HG02642 (cell line): ENCODE measurements around the gene BCL6.

Experiments used
- ATAC-seq: cut with Tn5 transposase; IDR thresholded peaks from one replicate; pipeline ENCODE4 v1.9.1; 2021; ENCODE audit warnings: mild to moderate bottlenecking; ENCODE audit not compliant: unreplicated experiment, poor library complexity

The BCL6 gene

DNA sequence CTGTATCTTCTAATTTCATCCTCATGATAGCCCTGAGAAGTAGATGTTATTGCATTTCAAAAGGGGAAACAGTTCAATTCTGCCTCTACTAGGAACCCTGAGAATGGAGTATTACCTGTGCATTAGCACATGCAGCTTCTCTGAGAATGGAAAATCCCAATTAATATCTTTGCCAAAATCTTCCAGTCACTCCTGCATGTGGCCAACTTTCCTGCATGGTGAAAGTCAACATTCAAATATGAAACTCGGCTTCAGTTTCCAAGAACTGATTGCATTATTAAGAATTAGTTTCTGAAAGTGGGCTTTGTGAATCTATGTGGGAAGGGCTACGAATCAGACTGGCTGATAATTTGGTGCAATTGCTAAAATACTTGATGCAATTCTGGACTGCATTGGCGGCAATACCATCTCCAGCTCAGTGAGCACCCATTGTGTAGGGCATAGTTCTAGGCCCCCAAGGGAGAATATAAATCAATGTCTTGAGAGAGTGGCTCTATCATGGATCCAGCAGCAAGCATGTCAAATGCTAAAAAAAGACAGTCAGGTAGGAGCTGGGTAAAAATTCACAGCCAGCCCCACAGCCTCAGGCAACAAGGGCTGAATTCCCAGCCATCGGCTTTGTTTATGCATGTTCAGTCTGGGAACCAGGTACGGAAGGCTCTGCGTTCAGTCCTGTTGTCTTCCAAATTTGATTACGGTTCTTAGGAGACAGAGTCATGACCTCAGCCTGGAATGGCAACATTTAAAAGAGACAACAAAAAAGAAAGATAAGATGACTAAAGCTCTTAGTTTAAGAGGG lies 18.8 kb upstream of the BCL6 start:
- no peak for ATAC-seq

DNA sequence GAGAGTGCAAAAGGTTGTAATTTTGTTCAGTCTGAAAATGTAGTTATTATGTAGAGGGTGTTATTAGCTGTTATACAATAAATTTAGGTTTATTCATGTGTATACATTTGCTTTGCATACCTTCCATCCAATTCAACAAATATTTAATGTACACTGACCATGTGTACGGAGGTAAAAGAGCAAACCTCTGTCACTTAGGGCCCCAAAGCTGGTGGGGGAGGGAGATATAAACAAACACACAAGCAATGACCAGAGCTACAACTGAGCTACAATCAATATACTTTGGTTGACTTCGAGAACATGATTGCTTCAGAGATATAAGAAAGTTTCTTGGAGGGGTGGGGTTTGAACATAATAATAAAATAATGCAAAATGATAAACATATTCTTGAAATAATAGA lies 17.5 kb upstream of the BCL6 start:
- ATAC-seq, result no peak

DNA sequence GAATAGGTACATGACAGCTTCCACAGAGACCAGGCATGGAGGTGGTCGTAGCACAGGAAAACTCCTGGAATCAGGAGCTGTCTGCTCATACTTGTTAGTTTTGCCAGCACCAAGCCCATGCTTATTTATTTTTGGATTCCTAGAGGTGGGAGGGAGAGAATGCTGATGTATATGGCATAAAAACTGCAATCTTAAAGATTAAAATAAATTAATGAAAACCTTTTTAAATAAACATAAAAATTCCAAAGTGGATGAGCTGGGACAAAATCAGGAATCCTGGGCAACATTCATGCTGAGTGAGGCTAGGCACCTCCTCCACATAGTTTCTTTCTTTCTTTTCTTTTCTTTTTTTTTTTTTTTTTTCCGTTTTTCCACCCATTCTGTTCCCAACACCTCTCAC lies 14.3 kb upstream of the BCL6 start:
- no peak for ATAC-seq

DNA sequence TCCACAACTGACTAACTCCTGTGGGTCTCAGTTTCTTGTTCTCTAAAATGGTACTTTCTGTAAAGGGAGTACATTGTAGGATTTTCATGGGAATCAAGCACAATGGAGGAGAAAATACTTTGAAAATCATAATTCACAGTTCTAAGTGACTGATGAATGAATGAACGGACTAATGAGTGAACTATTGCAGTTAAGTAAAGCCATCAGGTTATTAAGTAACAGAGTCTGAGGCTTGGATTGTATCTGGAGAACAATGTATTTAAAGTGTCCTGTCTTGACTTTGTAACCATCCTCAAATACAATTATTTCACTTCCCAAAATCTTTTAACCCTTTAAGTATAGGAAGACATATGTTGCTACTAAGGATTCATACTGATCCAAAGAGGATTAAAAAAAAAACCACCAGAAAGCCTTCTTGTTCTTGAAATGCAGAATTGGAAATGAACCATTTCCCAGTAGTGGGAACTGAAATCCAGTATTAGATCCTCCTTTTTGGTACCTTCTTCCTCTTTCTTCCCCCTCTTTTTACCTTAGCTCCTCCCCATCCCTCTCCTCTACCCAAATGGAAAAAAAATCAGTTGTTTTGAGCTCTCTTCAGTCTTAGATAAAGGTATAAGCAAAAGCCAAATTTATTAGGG lies 13.2 kb upstream of the BCL6 start:
- ATAC-seq, result no peak

DNA sequence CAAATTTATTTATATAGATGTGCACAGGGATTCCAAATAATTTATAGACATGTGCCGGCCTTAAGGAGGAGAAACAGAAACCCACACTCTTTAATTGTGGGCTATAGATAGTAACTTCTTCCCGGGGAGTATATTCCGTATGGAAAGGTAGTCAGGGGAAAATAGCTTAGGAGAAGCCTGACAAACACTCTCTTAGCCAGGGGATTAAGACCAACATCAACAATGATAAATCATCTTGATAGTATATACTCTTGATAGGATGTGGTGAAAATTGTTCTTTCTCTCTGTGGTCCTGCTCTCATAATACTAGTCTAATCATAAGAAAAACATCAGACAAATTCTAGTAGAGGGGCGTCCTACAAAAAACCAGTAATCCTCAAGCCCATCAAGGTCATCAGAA lies 8.2 kb upstream of the BCL6 start:
- no peak for ATAC-seq

DNA sequence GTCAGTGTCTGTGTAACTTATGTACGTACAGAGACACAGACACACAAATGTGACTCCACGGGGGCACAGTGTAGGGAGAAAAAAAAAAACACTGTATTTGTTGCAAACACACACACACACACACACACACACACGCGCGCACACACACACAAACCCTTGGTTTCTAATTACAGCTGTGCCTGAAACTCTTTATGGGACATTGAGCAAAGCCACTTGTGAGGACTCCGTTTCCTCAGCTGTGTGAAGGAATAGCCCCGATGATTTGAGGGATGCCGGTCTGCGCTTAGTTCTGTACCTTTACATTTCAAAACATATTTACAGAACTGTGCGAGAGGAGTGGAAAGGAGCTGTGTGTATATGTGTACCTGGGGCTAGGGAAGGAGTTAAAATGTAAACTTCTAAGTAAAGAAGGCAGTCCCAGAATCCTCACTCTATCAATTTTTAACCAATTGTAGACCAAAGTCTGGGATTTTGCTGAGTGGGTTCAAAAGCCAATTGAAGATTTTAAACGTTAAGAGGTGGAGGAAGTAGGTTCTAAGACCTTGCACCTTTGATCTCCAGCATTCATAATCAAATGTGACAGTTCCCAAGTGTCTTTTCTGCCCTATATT lies 5.3 kb upstream of the BCL6 start:
- no peak for ATAC-seq

DNA sequence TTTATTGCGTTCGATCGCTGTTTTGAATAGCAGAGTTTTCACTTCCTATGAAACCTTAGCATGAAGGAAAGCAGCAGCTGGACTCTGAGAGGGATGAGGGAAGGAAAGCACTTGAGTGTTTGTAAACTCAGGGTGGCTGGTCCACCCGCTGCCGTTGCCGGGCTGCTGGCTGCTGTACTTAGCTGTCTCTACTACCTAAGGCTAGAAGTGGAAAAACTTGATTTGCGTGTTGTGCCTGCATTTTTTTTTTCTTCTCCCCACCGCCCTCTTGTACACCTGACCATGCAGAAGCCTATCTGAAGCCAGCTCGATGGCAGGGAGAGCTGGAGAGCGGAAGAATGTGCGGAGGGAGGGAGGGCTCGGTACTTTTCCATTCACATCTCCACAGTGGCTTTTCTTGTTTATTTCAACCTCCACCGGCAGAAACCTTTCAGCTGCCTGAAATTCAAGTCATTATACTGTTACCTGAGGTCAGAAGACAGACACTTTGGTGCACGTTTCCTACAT lies 4.8 kb upstream of the BCL6 start:
- no peak for ATAC-seq

DNA sequence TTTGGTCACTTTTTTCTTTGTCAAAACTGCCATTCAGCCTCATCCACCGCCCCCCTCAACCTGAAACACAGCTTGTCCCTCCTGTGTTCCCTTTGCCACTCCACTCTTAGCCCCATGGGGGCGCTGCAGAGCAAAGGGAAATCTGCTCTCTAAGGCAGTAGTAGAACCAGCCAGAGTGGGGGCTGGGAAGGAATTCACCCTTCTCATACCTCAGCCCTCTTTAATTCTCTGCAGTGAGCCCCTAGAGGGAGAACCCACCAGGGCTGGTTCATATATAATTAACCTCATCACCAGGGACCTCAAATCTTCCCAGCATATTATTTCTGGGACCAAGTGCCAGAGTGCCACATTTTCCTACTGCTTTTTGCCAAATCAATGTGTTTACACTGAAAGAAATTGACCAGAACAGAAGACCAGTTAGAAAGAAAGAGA lies 2.8 kb upstream of the BCL6 start:
- no peak for ATAC-seq

DNA sequence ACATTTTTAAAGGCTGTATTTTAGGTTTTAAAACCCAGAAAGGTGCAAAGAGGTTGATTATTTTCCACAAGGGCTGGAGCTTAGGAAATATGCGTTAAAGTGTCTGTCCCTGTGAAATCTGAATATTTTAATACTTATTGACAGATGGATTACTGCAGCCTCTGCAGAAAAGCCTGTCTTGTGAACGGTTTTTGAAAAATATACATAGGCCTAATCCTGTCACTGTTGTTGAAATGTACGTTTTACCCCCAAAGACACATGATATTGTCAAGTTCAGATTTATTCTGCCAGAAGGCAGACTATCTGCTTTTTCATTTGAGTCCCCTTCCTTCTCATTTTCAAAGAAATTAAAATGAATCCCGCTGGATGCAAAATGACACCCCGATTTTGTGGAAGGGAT lies 2.2 kb upstream of the BCL6 start:
- no peak for ATAC-seq

DNA sequence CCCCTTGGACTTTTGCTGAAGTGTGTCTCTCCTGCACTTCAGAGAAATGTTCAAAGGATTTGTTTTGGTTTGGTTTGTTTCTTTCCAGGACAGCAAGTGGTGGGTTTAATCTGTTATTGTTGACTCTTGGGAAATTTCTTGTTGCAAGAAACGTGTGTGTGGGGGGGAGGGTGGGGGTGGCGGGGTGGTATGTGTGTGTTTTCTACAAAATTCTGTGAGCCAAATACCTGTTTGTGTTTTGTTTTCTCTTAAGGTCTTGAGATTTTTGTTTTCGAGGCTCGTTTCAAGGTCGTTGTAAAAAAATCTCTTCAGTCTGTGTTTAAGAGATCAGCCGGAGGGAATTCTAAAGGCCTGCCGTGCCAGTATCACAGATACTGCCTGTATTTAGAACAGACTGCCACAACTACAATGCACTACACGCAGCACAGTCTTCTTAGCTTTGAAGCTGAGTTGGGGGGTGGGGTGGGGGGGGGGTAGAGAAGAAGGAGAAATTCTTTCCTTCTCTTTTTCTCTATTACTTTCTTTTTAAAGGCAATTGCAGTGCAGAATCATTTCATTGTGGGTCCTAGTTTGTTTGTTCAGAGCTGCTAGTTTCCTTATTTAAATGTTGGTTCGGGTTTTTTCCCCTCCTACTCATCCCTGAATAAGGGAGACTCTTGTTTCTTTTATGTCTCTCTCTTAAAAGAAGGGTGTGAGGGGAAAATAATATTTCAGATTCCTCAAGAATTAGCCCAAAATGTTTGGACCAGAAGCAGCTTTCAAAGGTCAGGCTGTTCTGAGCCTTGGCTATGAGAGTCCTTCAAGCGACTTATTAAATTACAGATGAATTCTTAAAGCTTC lies 1.4 kb upstream of the BCL6 start:
- no peak for ATAC-seq

DNA sequence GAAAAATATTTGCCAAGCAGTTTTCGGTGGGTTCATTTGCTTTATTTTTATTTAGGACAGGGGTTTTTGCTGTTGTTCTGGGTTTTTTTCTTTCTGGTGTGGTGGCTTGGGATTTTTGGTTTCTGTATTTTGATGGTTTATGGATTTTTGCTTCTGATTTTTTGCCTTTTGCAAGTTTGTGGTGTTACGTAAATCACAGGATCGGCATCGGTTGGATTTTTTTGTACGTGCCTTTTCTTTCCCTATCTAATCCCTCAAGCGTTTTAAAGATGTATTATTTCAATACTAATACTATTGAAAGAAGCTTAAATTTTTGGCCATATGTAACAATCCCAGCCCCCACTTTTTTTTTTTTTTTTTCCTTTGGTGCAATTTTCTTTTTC lies 782 bp upstream of the BCL6 start:
- ATAC-seq, result no peak

DNA sequence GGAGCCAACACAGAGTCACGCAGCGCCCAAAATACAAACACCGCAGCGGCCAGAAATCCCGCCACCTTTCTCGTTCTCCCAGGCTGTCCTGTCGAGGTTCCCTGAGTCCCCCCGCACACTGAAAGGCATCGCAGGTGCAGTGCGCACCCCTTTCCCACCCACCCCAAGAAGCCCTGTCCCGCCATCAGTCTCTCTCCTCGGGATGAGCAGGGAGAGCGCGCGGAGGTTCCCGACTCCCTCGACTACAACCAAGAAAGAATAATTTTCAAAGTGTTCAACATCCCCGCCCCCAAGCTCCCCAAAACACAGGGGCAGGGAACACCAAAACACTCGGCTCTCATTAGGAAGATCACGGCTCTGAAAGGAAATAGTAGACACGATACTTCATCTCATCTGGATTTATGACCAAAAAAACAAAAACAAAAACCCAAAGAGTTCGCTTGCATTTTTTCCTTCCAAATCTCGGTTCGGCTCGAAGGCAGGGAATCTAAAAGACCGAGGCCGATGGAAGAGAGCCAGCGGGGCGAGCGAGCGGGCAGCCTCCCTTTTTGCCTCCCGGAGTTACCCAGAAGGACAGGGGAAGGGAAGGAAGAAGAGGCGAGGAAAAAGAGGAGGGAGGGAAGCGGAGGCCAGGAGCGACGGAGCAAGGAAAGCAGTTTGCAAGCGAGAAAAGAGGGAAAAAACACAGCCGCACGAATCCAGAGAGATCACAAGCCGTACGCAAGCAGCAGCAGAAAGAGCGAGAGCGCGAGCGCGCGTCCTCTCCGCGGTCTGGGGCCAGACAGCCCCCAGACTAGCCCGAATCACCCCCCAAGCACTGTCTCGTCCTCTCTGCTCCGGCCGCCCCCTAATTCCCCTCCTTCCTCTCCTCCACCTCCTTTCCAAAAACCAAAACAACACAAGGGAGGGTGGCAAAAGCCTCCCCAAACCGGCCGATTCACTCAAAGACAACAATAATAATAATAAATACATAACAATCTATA lies 808 bp downstream of the BCL6 start:
- no peak for ATAC-seq

DNA sequence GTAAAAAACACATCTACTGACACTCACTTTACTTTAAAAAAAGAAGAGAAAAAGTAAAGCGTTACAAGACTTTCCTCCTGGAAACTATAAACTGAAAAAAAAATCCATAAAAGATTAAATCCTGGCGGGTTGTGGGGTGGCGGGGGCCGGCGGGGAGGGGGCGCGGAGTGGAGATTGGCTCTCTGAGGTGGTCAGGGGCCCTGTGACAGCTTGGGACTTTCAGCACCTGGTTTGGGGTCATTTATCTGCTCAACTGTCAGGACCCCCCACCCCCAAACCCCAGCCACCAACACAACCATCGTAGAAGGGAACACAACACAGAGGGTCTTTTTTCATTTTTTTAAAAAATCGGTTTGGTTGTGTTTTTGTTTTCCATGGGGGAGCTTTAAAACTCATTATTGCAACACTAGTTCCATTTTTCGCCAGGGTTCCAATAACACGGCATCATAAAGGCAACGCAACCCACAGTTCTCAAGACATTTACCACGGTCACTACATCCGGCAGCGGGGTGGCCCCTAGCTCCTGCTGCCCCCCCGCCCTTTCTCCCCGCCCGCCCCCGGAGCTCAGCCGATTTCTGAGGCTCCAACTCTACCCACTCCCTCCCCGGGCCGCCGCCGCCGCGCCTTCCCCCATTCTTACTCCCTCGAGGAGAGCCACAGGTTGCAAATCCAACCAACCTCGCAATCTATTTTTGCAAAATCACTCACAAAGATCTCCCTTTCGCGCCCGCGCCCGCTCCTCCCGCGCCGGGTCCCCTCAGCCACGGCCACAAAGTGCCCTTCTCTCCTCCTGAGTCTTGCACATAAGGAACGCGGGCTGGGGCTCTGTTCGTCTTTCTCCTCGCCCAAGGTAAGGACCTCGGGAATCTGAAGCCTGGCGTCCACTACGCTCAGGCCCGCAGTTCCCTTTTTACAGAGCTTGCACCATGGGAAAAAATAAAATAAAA lies 1.8 kb downstream of the BCL6 start:
- ATAC-seq, result no peak

DNA sequence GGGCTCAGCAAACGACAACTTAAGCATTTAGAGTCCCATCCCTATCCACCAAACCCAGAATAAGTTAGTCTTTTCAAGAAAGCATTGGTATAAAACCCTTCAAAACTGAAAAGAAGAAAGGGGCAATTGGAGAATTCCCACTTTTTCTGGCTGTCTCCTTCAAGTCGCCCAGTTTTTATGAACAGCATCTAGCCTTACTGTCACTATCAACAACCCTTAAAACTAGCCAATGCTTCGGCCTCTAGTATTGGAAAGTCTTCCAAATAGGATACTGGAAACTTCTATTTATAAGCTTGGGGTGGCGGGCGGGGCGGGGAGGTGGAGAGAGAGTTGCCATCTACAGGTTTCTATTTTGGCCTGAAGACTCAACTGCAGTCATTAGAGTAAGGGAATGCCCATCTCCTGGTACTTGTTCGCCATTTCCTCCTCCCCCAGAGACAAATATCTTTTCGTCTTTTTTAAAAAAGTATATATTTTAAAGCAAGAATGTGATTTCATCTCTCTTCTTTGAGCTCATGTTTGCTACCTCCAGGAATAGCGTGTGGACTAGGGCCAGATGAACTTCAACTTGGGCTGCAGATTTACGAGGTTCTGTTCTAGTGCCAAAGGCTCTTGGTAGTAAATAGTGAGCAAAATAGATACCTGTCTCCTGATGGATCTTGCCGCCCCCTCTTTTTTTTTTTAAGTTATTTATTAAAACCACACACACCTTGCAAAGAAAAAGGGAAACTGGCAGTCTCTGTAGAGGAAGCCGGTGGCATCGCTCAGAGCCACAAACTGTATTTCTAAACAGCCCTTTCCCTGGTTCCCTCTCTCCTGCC lies 2.7 kb downstream of the BCL6 start:
- no peak for ATAC-seq

DNA sequence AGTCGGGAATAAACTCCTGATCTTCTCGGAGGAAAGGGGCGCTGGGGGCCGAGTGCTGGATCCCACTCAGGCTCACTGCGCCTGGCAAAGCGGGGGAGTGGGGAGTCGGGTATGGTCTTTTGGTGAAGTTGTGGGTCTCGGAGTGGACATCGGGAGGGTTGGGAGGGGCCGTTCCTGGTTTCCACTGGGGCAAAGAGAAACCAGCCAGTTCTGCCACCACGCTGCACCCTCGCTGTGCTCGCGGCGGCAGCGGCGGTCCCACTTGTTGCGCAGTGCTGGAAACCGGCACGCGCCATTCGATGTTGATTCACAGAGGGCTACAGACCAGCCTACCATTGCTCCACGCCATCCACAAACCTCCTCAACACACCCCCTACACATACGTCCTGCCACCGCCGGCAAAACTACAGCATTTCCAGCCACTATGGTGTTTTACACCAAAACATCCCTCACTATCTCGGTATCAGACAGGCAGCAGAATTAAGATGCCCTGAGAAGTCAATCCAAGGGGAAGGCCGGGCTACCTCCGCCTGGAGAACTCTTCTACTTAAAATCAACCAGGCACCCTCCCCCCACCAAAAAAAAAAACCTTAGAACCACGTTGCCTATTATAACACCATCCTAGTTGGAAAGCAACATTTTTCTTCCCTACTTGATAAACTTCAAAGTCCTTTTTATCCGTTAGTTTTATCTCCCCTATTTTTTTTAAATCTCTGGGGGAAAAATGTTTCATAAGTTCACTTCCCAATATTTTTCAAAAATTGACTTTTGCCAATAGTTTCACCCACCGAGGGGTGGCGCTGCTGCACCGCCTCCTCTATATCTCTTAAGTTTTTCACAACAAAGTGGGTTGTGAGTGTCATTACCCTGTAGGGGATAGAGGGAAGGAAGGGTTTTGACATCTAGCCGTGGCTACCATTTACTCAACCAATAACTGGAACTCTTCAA lies 3.6 kb downstream of the BCL6 start:
- no peak for ATAC-seq
